Fibroblast of skin of back (primary cell): ENCODE data around the gene MXRA8.
A peak's percentile ranks its signal among the peaks of the same experiment; 100 is the strongest.

Experiments used
- DNase-seq: peaks from one replicate; pipeline ENCODE4 v3.0.0-alpha.2; 2013

The MXRA8 gene

DNA sequence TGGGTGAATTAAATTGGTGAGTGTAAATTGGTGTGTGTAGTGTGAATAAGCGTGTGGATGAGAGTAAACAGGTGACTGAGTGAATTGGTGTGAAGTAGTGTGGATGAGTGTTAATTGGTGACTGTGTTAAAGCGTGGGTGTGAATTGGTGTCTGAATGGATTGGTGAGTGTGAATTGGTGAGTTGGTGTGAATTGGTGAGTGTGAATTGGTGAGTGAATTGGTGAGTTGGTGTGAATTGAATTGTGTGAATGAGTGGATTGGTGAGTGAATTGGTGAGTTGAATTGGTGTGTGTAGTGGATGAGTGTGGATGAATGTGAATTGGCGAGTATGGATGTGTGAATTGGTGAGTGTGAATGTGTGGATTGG lies 8.3 kb upstream of the MXRA8 start:
- no peak for DNase-seq

DNA sequence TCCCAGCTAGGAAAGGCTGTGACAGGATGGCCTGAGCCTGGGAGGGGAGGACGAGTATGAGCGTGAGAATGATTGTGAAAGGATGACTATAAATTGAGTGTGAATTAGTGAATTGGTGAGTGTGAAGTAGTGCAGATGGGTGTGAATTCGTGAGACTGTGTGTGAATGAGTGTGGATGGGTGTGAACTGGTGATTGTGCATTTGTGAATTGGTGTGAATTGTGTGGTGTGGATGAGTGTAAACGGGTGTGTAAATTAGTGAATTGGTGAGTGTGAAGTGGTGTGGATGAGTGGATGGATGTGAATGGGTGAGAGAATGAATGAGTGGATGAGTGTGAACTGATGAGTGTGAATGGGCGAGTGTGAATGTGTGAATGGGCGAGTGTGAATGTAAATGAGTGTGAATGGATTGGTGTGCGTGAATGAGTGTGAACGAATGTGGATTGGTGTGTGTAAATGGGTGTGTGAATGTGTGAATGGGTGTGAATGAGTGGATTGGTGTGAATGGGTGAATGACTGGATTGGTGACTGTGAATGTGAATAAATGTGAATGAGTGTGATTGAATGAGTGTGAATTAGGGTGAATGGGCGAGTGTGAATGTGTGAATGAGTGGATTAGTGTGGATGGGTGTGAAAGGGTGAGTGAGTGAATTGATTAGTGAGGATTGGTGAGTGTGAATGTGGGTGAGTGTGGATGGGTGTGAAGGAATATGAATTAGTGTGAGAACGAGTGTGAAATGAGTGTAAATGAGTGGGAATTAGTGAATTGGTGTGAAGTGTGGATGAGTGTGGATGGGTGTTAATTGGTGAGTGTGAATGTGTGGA lies 7.7 kb upstream of the MXRA8 start:
- DNase-seq = no peak

DNA sequence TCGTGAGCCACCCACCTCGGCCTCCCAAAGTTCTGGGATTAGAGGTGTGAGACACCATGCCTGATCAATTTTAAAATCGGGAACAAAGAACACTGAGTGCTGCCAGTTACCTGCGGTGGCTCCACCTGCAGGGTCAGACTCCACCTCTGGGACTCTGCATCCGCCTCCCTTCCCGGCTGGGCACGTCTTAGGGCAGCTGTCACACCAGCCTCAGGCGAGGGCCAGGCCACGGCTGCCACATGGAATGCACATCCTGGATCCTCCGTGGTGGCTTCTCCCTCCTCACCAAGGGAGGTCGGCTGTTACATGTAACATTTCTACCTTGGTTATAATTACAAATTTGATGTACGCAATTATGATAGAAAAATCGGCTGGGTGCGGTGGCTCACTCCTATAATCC lies 5.9 kb upstream of the MXRA8 start:
- no peak for DNase-seq

DNA sequence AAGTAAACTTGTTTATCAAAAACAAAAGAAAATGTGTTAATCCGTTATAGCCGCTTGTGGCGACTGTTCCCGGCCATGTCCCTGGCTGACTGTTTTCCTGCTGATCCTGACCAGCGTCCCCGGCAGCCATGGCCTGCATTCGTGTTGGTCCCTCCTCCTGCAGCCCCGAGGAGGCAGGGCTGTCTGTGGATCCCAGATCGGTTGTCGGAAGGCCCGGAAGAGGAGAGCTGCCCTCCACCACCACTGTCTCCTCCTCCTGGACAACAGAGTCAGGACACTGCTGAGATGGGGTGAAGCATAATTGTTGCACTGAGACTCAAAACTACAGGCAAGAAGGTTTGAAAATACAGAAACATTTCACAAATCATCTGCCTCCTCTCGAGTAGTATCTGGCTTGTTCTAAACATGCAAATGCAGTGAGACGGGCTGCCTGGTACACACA lies 3.6 kb upstream of the MXRA8 start:
- peak; percentile 91 for DNase-seq

DNA sequence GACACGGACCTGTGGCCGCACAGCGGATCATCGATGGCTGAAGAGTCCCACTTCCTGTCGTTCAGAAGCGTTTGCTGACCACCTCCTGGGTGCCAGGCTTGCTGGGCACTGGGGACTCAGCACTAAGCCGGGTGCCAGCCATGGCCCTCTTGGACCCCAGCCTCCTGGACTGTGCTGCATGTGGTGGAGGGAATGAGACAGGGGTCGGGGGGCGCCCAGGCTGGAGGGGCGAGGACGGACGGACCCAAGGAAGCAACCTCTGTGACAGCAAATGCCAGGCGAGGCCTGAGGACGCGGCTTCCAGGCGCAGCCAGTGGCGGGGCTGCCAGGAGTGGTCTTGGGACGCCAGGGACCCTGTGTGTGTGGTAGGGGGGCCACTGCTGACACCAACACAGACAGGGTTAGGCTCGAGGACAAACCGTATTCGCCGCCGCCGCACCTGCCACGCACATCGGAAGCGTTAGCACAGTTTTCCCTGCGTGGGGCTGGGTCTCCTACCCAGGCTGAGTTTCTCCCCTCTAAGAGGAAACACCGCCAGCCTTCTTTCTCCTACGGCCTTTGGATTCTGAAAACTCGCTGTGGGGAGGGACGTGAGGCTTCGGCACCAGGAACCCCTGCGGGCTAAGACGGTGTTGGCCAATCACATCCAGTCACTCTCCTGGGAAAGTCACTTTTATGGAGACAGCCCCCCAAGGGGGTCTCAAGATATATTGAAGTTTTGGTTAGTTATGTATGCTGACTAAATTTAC lies 3.1 kb upstream of the MXRA8 start:
- DNase-seq = peak; percentile 28

DNA sequence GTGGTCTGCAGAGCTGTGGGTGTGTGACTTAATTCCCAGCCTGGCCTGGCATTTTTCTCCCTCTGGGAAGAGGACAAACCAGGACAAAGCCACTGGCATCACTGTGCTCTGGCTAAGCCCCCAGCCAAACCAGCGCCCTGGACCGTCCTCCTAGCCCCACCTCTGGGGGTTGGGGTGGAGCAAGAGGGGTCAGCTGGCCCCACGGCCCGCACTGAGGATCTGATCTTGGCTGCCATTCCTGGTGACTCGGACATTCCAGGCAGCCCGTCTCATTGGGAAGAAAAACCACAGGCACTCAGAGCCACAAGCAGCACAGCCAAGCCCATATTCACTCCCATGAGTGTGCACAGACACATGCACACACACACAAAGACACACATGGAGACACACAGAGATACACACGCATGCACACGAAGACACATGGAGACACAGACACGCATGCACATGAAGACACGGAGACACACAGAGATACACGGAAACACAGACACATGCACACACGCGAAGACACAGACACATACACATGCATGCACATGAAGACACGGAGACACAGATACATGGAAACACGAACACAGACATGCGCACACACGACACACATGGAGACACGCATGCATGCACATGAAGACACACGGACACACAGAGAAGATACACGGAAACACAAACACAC lies 2.3 kb upstream of the MXRA8 start:
- peak; percentile 97 for DNase-seq

DNA sequence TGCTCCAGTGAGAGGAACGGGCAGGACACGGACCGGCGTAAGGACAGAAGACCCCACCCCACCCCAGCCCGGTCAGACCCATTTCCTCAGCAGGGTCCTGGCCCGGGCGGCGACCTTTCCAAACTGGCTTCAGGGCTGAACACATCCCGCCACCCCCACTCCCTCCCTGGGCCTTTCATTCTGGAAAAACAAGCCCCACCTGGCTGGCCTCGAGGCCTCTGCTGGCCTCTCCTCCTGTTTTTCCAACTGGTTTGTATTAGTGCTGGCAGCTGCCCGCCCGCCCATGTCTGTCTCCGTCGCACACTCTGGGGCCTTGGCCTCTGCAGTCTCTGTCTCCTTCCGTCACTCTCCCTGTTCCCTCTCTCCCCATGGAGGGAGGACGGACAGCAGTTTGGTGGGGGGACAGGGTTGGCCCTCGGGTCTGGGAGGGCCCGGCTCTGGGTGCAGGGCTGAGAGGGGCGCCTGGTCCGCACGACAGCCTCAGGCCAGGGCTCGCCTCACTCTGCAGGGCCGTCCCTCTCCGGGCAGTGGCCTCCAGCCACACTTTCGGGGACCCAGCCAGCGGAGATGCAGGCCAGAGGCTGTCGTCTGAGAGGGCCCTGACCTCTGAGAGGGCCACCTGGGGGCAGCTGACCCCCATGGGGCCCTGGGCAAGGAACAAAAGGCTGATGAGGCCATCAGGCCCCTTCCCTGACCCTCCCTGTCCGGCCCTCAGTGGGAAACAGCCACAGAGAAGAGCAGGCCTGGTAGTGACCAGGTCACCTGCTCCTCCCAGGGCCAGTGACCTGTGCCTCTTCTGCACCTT lies 1.5 kb upstream of the MXRA8 start:
- peak; percentile 88 for DNase-seq

DNA sequence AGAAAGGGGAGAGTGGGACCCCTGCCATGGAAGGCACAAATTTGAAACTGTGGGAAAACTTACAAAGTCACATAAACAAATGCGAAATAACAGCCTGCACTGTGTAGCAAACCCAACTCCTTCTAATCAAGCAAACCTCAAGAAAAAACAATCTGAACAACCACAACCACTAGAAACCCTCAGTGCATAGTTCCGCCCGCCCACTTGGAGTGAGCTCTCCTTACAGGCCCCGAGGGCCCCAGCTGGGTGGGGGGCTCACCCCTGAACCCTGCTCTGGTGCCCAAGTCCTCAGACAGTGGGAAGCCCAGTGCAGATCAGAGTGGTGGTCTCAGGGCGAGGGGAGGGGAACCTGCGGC lies 931 bp upstream of the MXRA8 start:
- DNase-seq = peak; percentile 83

DNA sequence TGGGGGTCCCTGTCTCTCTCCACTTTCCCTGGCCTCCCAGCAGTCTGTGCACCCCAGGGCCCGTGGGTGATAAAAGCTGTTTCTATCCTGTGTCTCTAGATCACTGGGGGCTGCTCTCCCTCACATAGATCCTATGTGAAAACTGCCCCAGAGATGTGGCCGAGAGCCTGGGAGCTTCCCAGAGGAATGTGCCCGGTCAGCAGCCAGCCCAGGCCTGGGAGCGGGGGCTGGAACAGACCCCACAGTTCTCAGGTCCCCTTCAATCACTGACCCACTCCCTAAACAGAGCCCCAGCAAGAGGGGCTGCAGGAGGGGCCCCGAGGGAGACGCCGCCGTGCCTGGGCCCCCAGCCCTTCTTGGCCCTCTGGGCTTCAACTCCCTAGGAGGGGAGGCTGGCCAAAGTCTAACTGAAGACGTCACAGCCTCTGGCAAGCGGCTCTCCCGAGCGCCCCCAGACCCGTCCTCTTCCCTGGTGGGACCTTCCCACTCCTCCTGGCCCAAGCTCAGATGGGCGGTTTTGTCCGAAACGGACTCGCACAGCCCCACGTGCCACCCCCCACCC lies 403 bp downstream of the MXRA8 start:
- DNase-seq = peak; percentile 44

DNA sequence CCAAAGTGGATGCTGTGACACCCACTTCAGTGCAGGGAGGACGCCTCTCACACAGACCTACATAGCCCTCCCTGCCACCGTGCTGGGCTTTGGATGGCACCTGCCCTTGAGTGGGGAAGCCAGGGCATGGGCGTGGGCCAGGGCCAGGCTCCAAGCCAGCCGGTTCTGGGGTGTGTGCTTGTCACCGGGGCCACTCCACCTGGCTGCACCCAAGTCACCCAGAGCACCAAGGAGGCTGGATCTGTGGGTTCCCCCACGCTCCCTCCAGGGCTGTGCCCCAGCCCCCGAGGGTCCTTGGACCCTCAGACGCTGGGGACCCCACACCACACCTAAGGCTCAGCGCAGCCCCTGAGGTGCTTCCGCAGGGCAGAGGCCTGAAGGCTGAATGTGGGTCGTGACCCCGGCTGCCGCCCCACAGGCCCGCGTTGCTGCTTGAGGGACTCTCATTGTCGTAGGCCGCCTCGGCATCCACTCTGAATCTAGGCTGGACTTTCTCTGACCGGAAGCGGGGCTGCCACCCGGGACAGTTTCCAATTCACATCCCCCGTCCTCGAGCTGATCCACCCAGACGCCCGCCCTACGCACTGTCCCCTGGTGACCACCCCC lies 1.5 kb downstream of the MXRA8 start:
- no peak for DNase-seq

DNA sequence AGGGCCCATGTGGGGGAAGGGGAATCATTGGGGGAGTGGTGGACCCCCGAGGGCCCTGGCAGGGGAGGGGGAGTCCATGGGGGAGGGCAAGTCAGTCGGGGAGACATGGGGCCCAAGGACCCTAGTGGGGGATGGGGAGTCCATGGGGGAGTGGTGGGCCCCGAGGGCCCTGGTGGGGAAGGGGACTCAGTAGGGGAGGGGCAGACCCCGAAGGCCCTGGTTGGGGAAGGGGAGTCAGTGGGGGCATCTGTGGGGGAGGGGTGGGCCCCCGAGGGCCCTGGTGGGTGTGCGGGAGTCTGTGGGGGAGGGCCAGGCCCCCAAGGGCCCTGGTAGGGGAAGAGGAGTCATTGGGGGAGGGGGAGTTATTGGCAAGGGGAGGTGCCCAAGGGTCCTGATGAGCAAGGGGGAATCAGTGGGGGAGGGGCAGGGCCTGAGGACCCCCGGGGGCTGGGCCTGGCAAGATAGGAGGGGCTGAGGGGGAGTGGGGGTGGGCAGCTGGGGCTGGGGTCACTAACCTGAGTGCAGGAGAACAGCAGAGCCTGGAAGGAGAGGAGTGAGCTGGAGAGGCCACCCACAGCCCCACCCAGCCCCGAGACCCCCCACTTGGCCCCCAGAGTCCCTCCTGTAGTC lies 2.1 kb downstream of the MXRA8 start:
- DNase-seq = no peak

DNA sequence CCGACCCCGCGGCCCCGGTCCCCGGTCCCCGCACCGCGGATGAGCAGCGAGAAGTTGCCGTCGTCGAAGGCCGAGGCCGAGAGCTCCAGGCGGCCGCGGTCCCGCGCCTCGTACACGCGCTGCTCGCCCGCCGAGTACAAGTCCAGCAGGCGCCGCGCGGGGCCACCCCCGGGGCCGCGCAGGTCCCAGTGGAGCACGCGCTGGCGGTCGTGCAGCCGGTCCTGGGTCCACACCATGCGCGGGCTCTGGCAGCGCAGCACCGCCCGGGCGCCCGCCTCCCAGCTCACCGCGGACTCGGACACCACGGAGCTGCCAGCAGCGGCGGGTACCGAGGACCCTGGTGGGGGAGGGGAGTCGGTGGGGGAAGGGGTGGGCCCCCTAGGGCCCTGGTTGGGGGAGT lies 2.9 kb downstream of the MXRA8 start:
- DNase-seq = no peak

DNA sequence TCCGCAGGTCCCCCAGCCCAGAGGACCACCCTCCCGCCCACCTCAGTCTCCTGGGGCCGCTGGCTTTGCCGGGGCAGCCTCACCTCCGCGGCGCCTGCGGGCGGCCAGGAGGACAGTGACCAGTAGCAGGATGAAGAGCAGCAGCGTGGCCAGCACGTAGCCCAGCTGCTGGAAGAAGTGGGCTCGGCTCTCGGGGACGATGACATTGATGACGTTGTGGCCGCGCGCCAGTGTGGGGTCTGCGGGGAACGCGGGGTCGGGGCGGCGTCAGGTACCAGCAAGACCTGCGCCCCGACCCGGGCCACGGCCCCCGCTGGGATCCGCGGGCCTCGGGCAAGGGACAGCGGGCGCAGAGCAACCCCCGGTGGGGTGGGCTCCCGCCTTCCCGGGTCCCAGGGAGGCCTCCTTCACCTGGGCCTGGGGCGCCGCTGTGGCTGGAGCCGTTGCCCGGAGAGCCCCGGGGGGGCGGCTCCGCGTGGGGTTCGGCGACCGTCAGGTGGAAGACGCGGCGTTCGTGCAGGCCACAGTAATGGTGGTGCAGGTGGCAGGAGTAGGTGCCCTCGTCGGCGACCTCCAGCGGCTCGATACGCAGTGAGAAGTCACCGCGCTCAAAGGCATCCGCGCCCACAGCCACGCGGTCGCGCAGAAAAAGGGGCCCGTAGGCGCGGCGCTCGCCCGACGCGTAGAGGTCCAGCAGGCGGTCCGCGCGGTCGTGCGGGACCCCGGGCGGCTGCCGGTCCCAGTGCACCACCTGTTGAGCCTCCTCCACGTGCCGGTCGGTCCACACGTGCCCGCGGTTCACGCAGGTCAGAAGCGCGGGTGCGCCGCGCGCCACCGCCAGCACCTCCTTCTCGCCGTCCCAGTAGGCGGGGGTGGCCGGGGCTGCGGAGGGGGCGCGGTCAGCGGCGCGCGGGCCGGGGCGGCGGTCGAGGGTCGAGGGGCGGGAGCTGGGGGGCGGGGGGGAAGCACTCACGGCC lies 3.8 kb downstream of the MXRA8 start:
- no peak for DNase-seq

DNA sequence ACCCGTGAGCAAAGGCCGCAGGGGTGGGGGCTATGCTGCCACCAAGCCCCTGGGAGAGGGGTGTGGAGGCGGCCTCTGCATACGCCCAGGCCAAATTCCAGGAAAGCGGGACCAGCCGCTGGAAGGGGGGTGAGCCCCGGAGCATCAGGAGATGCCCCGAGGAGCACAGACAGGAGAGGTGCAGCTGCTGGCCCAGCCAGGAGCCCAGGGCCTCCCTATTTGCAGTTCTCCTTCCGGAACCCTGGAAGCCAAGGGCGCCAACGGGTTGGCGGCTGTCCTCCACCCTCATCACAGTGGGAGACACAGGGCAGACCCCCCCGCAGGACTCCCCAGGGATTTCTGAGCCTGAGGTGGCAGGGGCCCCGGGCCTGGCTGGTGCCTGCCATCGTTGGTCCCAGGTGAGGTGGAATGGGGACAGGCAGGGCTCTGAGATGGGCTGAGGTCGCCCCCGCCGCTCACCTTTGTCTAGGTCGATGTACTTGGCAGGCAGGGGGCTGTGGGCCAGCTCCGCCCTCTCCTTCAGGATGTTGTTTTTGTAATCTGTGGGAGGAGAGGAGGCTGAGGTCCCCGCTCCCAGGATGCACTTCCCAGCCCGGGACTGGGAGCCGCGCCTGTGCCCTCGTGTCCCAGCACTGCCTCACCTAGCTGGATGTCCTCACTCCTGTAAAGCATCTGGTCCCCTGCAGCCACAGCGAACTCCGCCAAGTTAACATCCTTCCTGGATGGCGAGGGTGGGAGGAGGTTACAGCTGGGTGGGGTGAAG lies 4.8 kb downstream of the MXRA8 start:
- DNase-seq = no peak

DNA sequence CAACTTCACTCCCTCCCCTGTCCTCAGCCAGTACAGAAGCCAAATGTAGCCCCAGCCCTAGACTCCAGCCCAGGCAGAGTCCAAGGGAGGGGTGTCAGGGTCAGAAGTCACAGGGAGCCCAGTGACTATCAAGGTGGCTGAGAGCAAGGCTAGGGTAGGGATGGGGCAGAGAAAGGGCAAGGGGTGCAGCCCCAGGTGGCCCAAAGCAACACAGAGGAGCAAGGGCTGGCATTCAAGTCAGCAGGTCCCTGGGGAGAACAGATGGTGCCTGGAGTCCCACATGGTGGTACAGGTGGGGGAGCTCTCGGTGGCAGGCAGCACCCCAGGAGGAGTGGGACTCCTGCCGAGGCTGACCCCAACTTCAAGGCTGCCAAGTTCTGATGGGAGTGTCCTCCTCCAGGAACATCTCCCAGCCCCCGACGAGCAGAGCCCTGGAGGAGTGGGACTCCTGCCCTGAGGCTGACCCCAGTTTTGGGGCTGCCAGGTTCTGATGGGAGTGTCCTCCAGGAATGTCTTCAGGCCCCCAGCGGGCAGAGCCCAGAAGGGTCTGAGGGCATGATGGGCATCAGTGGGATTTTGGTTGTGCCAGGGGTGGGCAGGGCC lies 5.5 kb downstream of the MXRA8 start:
- no peak for DNase-seq

DNA sequence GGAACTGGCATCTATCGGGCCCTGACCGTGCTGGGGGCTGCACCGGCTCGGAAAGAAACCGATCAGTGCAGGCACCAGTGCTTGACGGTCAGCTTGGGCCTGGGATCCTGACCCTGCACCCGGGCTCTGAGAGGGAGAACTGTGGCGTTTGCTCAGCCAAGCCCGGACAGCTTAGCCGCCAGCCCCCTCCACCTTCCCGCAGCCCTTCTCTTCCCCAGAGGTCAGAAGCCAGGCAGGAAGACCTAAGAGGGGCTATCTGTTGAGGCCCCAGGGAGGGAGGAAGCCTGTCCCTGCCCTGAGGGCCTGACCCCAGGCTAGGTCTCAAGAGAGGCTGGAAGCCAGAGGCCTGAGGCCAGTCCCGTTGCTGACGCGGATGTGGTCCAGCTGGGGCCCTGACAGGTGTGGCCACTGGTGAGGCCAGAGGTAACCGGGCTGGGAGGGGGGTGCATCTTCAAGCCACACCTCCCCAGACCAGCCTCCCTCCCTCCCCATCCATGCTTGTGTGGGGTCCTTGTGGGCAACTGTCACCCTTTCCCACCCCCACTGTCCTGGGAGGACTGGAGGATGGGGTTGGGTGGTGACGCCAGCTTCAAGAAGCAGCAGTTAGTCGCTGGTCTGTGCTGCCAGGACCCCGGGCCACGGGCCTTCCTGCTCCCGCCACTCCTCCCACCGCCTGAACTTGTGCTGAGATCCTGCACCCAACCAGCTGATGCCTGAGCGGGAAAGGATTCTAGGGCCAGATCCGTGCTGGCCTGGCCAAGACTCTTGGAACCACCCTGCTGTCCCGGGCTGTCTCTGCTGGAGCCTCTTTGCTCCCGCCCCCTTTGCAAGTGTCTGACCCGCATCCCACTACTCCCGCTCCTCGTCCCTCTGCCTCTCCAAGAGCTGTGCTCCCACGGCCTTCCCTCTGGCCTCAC lies 6.6 kb downstream of the MXRA8 start:
- peak; percentile 43 for DNase-seq

DNA sequence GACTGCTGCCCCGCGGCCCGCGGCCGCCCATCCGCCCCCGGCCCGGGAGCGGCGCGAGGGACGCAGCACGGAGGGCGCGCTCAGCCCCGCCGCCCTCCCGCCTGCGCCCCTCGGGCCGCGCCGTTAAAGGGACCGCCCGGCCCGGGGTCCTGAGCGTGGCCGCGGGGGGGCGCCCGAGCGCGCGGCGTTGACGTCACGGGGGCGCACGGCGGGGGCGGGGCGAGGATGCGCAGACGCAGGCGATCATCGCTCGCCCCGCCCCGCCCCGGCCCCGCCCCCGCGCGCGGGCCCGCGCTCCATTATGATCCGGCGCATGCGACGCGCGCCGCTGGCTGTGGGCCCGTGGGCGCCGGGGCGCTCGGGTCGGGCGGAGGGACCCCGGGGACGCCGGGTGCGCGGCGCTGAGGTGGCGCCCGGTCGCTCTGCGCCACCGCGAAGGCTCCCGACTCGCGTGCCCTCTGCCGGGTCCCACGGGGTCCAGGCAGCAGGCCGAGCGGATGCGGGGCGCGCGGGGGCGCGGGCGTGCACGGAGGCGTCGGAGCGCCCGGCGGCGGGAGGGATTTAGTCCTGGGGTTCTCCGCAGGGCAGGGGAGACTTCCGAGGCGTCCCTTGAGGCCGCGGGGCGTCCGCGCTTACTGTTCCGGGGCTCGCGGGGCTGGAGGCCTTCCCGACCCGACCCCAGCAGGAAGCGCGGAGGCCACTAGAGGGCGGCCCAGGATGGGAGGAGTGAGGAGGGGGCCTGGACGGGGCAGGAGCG lies 8.9 kb downstream of the MXRA8 start, which contains the start of gene DVL1:
Gene DVL1 (minus strand): TSS at position 163 of the 757 bp plus-strand sequence. CDS start 353 bp downstream, outside the sequence.
- peak; percentile 70 for DNase-seq
